ENCODE measurements around the gene RPP21.
A peak's percentile ranks its signal among the peaks of the same experiment; 100 is the strongest.

Gene RPP21

GRCh38 chr6:30360139-30360538 is 15.2 kb downstream of the RPP21 start:
- no peak for TF ChIP-seq CTCF (IDR thresholded peaks at IDR 0.05)

GRCh38 chr6:30361661-30362060 is 16.7 kb downstream of the RPP21 start:
- no peak for TF ChIP-seq CTCF (IDR thresholded peaks at IDR 0.05)

- no peak for TF ChIP-seq CTCF (IDR thresholded peaks at IDR 0.05)
Measured at GRCh38 chr6:30363459-30363858, 18.5 kb downstream of the RPP21 start.

- TF ChIP-seq CTCF (IDR thresholded peaks at IDR 0.05), result peak; percentile 20; the same call in 1 of the 2 replicates
Measured at GRCh38 chr6:30364591-30364990, 19.6 kb downstream of the RPP21 start.

GRCh38 chr6:30378290-30378937 is 33.5 kb downstream of the RPP21 start:
- TF ChIP-seq CTCF (IDR thresholded peaks at IDR 0.05), result no peak

GRCh38 chr6:30380464-30380863 is 35.5 kb downstream of the RPP21 start:
- TF ChIP-seq CTCF (IDR thresholded peaks at IDR 0.05), result no peak

- TF ChIP-seq CTCF (IDR thresholded peaks at IDR 0.05), result no peak
Measured at GRCh38 chr6:30386166-30386565, 41.2 kb downstream of the RPP21 start.

GRCh38 chr6:30391240-30391639 is 46.3 kb downstream of the RPP21 start:
- no peak for TF ChIP-seq CTCF (IDR thresholded peaks at IDR 0.05)

Data from LNCAP (cell line).